Nephron (organoid): ENCODE data around the gene HSP90AB1.

Experiments
- H3K27ac Mint-ChIP-seq, 3 experiments: 2 replicates each; pipeline ENCODE4 v1.8.0; 2020; ENCODE audit warnings: mixed read lengths in 3 of 3, mild to moderate bottlenecking in 2 of 3, moderate library complexity in 1 of 3
- H3K27me3 Mint-ChIP-seq: 2 replicates; pipeline ENCODE4 v1.8.0; 2021; ENCODE audit warnings: low read depth, mild to moderate bottlenecking, moderate library complexity, mixed read lengths
- H3K36me3 Mint-ChIP-seq: 2 replicates; pipeline ENCODE4 v1.8.0; 2020; ENCODE audit warnings: low read depth, mixed read lengths
- H3K4me1 Mint-ChIP-seq: 2 replicates; pipeline ENCODE4 v1.8.0; 2020; ENCODE audit warnings: mixed read lengths
- H3K4me3 Mint-ChIP-seq, 3 experiments: 2 replicates each; pipeline ENCODE4 v1.8.0; 2020; ENCODE audit warnings: mild to moderate bottlenecking in 3 of 3, mixed read lengths in 3 of 3, moderate library complexity in 2 of 3
- H3K9me3 Mint-ChIP-seq: 2 replicates; pipeline ENCODE4 v1.8.0; 2020; ENCODE audit warnings: mixed read lengths
- CTCF ChIP-seq, 3 experiments: fragments of 200-600 bp; sonication (generic); IDR thresholded peaks; one replicate each; pipeline ENCODE4 v1.5.0; 2021; ENCODE audit warnings: antibody characterized with exemption in 3 of 3; ENCODE audit not compliant: unreplicated experiment in 3 of 3

The HSP90AB1 gene

GRCh38 chr6:44271406-44271723 is 24.5 kb downstream of the HSP90AB1 start:
- Mint-ChIP-seq H3K4me1 (peaks cover 4% of the 10 kb centered on the region), H3K4me3 (peak overlapping the region; percentile 81 to 82 (median 82)), H3K27ac (no peak overlapping the region), H3K27me3 (peaks cover 57% of the 10 kb centered on the region), H3K9me3 (no peaks in the 10 kb centered on the region), H3K36me3 (no peaks in the 10 kb centered on the region)
- no peak for TF ChIP-seq CTCF (IDR thresholded peaks at IDR 0.05; ENCODE audit: unreplicated experiment in 3 of 3)

DNA sequence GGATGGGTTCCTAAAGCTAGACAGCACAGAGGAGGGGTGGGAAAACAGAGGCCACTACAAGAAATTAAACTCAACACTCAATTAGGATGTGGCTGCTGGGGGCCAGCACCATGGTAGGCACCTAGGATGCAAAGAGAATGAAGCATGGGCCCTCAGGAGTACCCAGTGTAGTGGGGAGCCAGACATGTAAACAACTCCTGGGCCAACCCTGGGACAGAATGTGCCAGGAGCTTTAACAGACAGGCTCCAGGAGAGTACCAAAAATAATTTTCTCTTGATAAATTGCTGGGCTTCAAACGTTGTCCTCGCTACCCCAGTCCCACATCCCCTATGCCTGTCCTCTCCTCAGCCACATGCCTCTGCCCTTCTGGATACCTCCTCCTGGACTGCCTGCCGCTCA is 25.0 kb downstream of the HSP90AB1 start:
- Mint-ChIP-seq H3K27me3 (peaks cover 57% of the 10 kb centered on the region), H3K4me3 (peak overlapping the region; percentile 81 to 82 (median 82)), H3K36me3 (no peaks in the 10 kb centered on the region), H3K27ac (no peak overlapping the region), H3K9me3 (no peaks in the 10 kb centered on the region), H3K4me1 (peaks cover 4% of the 10 kb centered on the region)
- no peak for TF ChIP-seq CTCF (IDR thresholded peaks at IDR 0.05; ENCODE audit: unreplicated experiment in 3 of 3)

- TF ChIP-seq CTCF (IDR thresholded peaks at IDR 0.05; ENCODE audit: unreplicated experiment in 3 of 3), result no peak
- no peaks in the 10 kb centered on the region for H3K9me3 Mint-ChIP-seq
- H3K4me3 Mint-ChIP-seq, result peak overlapping the region; percentile 60 to 74 (median 66)
- no peak overlapping the region for H3K27ac Mint-ChIP-seq
- H3K27me3 Mint-ChIP-seq, result peaks cover 57% of the 10 kb centered on the region
- H3K36me3 Mint-ChIP-seq, result no peaks in the 10 kb centered on the region
- H3K4me1 Mint-ChIP-seq, result peaks cover 4% of the 10 kb centered on the region
Measured at GRCh38 chr6:44272529-44272928, 25.6 kb downstream of the HSP90AB1 start.

GRCh38 chr6:44272999-44273566 is 26.2 kb downstream of the HSP90AB1 start:
- Mint-ChIP-seq H3K4me3 (peak overlapping the region; percentile 60 to 74 (median 66)), H3K27ac (no peak overlapping the region), H3K36me3 (no peaks in the 10 kb centered on the region), H3K4me1 (no peaks in the 10 kb centered on the region), H3K9me3 (no peaks in the 10 kb centered on the region), H3K27me3 (peaks cover 56% of the 10 kb centered on the region)
- TF ChIP-seq CTCF (IDR thresholded peaks at IDR 0.05; ENCODE audit: unreplicated experiment in 3 of 3), result no peak

GRCh38 chr6:44273617-44274016 is 26.7 kb downstream of the HSP90AB1 start:
- no peaks in the 10 kb centered on the region for H3K4me1 Mint-ChIP-seq
- H3K27ac Mint-ChIP-seq, result no peak overlapping the region
- H3K4me3 Mint-ChIP-seq, result no peak overlapping the region
- TF ChIP-seq CTCF (IDR thresholded peaks at IDR 0.05; ENCODE audit: unreplicated experiment in 3 of 3), result no peak
- peaks cover 54% of the 10 kb centered on the region for H3K27me3 Mint-ChIP-seq
- H3K36me3 Mint-ChIP-seq, result no peaks in the 10 kb centered on the region
- H3K9me3 Mint-ChIP-seq, result no peaks in the 10 kb centered on the region

DNA sequence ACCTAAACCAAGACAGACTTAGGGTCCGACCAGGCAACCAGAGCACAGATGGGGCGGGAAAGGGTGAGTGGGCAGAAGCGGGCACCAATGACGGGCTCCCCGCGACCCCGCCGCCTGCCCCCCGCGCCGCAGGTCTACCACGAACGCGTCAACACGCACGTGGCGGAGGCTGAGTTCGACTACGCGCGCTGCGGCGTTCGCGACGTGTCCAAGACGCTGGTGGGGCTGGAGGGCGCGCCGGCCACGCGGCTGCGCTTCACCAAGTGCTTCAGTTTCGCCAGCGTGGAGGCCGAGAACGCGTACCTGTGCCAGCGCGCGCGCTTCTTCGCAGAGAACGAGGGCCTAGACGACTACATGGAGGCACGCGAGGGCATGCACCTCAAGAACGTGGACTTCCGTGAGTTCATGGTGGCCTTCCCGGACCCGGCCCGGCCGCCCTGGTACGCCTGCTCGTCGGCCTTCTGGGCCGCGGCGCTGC is 28.4 kb downstream of the HSP90AB1 start:
- H3K4me3 Mint-ChIP-seq, result no peak overlapping the region
- no peak for TF ChIP-seq CTCF (IDR thresholded peaks at IDR 0.05; ENCODE audit: unreplicated experiment in 3 of 3)
- no peaks in the 10 kb centered on the region for H3K9me3 Mint-ChIP-seq

More for the DNA sequence above, 28.4 kb downstream of the HSP90AB1 start:
- Mint-ChIP-seq H3K36me3 (no peaks in the 10 kb centered on the region), H3K27ac (no peak overlapping the region), H3K4me1 (no peaks in the 10 kb centered on the region), H3K27me3 (peaks cover 55% of the 10 kb centered on the region)
